GM18520 (cell line): ENCODE results near the gene GNGT2.
A peak's percentile ranks its signal among the peaks of the same experiment; 100 is the strongest.

Experiments
- ATAC-seq: cut with Tn5 transposase; IDR thresholded peaks from one replicate; pipeline ENCODE4 v1.9.1; 2021; ENCODE audit not compliant: unreplicated experiment

Gene GNGT2

GRCh38 chr17:49210158-49211029 is at the start of gene GNGT2, which contains the start of gene ABI3:
GNGT2 (minus strand) TSS chr17:49210574; CDS start chr17:49207422, 3,152 bp downstream.
ABI3 (plus strand) TSS chr17:49210707; CDS start chr17:49210725, 18 bp downstream.
- ATAC-seq: peak; percentile 78

GRCh38 chr17:49259663-49260010 is 49.3 kb upstream of the GNGT2 start:
- ATAC-seq: no peak

GRCh38 chr17:49258394-49258793 is 48.0 kb upstream of the GNGT2 start:
- ATAC-seq: no peak

- no peak for ATAC-seq
Measured at GRCh38 chr17:49255125-49255524, 44.8 kb upstream of the GNGT2 start.

GRCh38 chr17:49254066-49254465 is 43.7 kb upstream of the GNGT2 start:
- ATAC-seq: no peak

GRCh38 chr17:49252148-49252695 is 41.8 kb upstream of the GNGT2 start:
- no peak for ATAC-seq

- ATAC-seq: no peak
Measured at GRCh38 chr17:49249890-49250522, 39.6 kb upstream of the GNGT2 start.

- ATAC-seq: no peak
Measured at GRCh38 chr17:49249292-49249794, 39.0 kb upstream of the GNGT2 start.

GRCh38 chr17:49247944-49248343 is 37.6 kb upstream of the GNGT2 start:
- ATAC-seq: no peak

GRCh38 chr17:49244839-49245238 is 34.5 kb upstream of the GNGT2 start:
- no peak for ATAC-seq

- no peak for ATAC-seq
Measured at GRCh38 chr17:49242813-49243212, 32.4 kb upstream of the GNGT2 start.

- no peak for ATAC-seq
Measured at GRCh38 chr17:49241692-49242397, 31.5 kb upstream of the GNGT2 start.

GRCh38 chr17:49241040-49241439 is 30.7 kb upstream of the GNGT2 start:
- ATAC-seq: no peak

- no peak for ATAC-seq
Measured at GRCh38 chr17:49240619-49241018, 30.2 kb upstream of the GNGT2 start.

- no peak for ATAC-seq
Measured at GRCh38 chr17:49239963-49240362, 29.6 kb upstream of the GNGT2 start.

- no peak for ATAC-seq
Measured at GRCh38 chr17:49235896-49236295, 25.5 kb upstream of the GNGT2 start.

- ATAC-seq: no peak
Measured at GRCh38 chr17:49234509-49235080, 24.2 kb upstream of the GNGT2 start.

GRCh38 chr17:49231563-49231894 is 21.2 kb upstream of the GNGT2 start:
- no peak for ATAC-seq

GRCh38 chr17:49230636-49231562 is 20.5 kb upstream of the GNGT2 start, which contains the start of gene PHOSPHO1:
PHOSPHO1 (minus strand) TSS chr17:49230787; CDS start chr17:49226691, 4,096 bp downstream.
- peak; percentile 69 for ATAC-seq
